HG03280 (cell line): Measurements from ENCODE around the gene THAP3.
A peak's percentile ranks its signal among the peaks of the same experiment; 100 is the strongest.
"Not testable (repeated sequence)": the region's sequence is repeated elsewhere in the genome, so short reads cannot be mapped to it uniquely, and the experiment has no call there.

ENCODE experiments used
- ATAC-seq: cut with Tn5 transposase; IDR thresholded peaks from one replicate; pipeline ENCODE4 v1.9.1; 2021; ENCODE audit warnings: mild to moderate bottlenecking, moderate library complexity; ENCODE audit not compliant: unreplicated experiment

Gene THAP3

DNA sequence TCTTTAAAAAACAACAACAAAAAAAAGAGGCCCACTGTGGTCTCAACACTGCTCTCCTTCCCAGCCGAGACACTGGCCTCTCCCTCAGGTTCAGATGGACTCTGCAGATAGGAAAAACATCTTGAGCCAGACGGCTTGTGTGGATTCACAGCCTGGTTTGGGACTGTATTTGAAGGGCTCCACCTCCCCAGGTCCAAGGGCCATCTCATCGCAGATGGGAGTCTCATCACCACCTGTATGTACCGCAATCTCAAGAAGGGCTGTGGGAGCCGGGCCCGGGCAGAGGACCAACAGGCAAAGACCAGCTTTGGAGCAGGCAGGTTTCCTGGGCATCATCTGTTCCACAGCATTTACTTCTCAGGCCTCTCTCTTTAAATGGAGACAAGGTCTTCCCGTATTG is 34.6 kb upstream of the THAP3 start:
- ATAC-seq, result no peak

DNA sequence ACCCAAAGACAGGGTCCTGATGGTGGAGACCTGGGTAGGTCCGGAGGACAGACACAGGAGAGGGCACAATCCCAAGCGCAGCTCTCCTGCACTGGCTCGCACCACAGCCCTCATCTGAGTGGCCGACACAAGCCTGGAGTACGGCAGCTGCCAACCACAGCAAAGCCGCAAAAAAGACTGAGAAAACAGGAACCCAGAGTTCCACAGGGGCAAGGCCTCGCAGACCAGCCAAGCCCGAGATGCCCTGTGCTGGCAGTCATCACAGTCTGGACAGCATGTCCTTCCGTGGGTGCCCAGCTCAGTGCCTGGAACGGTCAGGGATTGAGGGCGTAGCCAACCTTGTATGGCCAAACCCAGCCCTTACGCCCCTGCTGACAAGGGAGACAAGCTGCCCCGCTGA is 33.4 kb upstream of the THAP3 start:
- ATAC-seq, result no peak

DNA sequence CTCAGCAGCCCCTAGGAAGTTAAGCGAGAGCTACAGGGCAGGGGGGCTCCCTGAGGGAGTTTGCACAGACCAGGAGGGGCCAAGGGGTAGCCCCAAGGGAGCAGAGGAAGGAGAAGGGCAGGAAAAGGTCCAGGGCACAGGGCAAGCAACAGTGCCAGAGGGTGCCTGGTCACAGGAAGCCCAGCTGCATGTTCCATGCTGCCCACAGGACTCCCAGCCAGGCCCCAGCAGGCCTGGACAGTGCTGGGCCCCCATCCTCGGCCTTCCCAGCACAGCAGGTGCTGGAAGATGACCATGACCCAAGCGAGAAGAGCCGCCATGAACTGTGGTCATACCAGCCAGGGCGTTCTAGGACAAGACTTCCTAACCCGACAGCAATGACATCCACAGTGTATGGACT is 33.0 kb upstream of the THAP3 start:
- no peak for ATAC-seq

DNA sequence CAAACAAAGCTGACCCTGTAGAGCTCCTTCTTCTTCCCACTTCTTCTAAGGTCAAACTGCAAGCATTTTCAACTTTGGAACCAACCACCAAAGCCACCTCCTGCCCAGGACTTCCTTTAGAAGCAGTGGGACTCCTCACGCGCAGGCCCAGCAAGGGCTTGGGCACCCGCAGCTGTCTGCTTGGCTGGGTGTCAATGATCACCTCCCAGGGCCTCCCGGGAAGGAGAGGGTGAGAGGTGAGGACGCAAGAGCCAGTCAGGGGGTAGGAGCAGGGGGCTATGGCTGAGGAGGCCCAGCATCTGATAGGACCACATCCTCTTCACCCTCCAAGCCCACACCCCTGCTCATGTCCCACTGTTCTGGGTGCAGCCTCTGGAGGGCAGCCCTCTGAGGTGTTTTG is 32.2 kb upstream of the THAP3 start:
- ATAC-seq, result no peak

GRCh38 chr1:6592865-6593593 is 31.6 kb upstream of the THAP3 start:
- ATAC-seq, result no peak

- ATAC-seq, result no peak
Observed at GRCh38 chr1:6593810-6594209, 30.9 kb upstream of the THAP3 start.

- ATAC-seq, result no peak
Observed at GRCh38 chr1:6594977-6595740, 29.5 kb upstream of the THAP3 start.

GRCh38 chr1:6596351-6596750 is 28.3 kb upstream of the THAP3 start:
- no peak for ATAC-seq

DNA sequence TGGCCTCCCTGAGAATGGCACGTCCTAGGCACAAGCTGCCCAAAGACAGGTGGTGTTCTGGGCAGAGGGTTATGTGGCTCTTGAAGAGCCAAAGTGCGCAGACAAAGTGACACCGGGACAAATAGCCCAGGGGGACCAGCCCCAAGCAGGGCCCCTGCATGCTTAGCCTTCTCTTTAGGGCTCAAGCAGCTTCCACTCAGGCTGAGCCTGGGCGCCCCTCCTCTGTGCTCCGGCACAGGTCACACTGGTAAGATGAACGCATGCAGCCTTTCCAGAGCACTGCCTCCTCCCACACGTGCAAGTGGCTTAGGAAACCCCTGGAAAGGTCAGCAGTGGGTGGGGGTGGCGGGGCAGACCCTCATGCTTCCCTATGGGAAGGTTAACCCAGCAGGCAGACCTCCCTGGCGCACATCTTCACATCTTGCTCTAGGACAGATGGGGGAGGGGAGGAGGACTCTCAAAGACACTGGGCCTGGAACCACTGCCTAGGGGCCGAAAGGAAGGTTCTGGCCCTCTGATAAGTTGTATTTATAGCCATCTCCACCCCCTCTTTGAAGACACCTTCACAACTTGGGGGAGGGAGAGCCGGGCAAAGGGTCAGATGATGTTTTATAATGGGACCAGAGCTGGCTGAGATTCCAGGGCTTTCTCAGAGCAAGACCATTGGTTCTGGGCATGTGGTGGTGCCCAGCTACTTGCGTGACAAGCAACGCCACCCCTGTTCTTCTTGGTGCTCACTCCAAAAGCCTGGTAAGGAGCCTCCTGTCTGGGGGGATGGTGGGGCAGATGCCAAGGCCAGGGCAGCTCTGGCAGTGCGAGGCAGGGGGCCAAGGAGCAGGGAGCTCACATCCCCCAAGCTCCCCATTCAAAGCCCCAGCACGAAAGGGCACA is 27.5 kb upstream of the THAP3 start:
- no peak for ATAC-seq

DNA sequence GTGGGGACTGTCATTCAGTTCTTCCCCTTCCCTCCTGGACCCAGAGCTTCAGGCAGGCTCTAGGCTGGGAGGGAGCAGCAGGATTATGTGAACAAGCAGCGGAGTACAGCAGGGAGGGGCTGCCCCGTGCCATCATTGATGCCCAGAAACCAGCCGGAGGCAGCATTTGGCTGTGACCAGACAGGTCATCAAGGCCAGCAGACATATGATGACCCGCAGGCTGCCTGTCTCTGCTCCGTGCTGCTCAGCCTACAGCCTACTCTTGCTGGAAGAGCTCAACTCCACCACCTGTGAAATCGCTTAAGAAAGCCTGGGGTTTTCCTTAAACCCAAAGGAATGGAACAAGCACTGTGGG is 26.9 kb upstream of the THAP3 start:
- no peak for ATAC-seq

DNA sequence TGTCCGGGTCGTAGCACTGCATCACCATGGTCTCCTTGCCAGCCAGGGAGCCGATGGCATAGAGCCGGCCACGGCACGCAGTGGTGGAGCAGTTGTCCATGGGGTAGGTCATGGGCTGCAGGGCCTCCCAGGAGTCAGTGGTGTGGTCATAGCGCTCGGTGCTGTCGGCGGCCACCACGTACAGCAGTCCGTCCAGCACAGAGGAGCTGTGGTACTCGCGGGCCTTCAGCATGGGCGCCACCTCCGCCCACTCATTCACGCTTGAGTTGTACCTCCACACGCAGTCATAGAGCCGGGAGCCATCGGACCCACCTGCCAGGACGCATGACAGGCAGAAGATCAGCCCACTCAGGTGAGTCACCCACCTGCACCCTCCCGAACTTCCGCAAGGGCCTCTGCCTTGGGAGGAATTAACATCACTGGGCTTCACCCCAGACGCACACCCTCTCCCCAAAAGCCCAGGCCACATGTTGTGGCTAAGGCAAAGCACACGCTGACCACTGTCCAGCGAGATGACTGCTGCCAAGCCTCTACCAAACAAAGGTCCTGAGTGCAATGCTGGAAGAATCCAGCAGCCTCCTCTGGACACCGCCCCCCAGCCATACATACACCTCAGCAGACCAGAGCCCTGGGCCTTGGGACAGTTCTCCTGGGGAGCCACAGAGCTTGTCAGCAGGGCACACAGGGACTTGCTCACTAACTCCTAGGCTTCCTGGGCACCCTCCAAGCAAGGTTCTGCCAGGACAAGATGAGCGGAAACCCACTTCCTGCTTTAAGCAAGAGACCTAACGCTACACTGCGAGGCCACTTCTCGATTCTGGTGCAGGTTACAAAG is 25.3 kb upstream of the THAP3 start:
- no peak for ATAC-seq

- ATAC-seq, result not testable (repeated sequence)
Observed at GRCh38 chr1:6599991-6600390, 24.7 kb upstream of the THAP3 start.

DNA sequence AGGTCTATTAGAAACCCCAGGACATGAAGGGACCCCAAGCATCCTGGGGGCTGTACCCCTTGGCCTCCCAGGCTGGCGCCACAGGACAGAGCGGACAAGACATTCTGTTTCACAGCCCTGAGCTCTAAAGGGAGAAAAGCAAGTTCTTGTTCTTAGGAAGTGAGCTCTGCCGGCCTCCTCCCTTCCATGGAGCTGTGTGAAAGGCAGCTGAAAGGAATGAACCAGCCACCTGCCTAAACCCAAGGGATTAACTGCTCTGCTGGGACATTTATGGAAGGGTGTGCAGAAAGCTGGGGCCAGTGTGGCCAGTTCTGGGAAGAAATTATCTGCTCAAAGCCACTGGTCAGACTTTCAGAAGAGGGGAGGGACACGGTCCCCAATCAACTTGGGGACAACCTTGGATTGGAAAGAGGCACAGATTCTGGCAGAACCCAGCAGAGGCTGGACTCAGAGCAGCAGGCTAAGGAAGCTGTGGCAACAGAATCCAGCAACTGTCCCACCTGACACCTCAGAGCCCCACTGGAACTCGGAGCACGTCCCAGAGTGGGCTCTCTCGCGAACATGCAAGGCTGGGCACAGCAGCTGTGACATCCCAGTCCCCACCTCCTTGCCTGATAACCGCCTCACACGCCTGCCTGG is 24.1 kb upstream of the THAP3 start:
- no peak for ATAC-seq

GRCh38 chr1:6601049-6601922 is 23.4 kb upstream of the THAP3 start:
- peak; percentile 24 for ATAC-seq

DNA sequence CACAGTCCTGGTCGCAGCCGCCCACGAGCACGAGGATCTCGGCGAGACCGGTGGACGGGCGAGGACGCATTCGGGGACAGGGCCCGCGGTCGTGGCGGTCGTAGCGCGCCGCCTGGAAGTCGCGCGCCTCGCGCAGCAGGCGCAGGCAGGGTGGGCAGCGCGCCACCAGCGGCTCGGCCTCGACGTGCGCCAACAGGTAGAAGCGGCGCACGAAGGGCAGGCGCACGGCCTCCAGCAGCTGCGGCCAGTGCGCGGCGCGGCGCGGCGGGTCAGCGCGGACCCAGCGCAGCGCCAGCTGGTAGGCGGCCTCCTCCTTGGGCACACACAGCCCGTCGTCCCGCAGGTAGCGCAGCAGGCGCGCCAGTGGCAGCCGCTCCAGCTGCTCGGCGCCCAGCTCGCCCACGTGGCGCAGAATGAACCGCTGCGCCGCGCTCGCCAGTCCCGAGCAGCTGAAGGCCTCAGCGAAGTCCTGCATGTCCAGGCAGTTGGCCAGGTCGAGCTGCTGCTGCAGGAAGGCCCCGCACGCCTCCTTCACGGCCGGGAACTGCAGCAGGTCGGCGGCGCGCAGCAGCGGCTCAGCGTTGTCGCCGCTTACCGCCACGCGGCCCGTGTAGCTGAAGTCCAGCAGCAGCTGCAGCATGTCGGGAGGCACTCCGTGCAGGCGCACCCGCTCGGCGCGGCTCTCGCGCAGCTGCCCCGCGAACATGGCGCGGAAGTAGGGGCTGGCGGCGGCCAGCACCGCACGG is 22.6 kb upstream of the THAP3 start:
- peak; percentile 32 for ATAC-seq

DNA sequence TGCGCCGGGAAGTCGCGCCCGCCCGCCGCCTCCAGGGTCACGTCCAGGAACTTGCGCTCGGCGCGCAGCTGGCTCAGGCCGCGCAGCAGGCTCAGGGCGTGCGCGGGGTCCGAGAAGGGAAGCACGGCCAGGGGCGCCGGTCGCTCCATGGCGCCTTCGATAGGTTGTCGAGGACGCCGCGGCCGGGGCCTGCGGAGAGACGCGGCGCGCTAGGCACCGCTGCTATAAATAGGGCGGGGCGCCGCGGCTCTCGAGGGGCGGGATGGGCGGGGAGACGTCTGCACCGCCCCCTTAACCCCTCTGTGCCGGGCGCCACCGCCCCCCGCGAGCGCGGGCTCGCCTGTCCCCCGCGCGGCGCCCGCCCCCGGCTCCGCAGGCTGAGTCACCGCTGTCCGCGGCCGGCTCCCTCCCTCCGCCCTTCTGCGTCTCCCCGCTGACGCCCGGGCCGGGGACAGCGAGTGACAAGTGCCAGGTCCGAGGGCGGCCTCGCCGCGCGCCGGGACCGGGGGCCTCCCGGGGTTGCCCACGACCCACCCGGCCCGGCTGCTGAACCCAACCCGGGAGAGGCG is 21.9 kb upstream of the THAP3 start, which contains the start of gene KLHL21:
Gene KLHL21 (minus strand): TSS at position 201 of the 569 bp plus-strand sequence. CDS start 52 bp downstream, at position 149.
- ATAC-seq, result peak; percentile 56

DNA sequence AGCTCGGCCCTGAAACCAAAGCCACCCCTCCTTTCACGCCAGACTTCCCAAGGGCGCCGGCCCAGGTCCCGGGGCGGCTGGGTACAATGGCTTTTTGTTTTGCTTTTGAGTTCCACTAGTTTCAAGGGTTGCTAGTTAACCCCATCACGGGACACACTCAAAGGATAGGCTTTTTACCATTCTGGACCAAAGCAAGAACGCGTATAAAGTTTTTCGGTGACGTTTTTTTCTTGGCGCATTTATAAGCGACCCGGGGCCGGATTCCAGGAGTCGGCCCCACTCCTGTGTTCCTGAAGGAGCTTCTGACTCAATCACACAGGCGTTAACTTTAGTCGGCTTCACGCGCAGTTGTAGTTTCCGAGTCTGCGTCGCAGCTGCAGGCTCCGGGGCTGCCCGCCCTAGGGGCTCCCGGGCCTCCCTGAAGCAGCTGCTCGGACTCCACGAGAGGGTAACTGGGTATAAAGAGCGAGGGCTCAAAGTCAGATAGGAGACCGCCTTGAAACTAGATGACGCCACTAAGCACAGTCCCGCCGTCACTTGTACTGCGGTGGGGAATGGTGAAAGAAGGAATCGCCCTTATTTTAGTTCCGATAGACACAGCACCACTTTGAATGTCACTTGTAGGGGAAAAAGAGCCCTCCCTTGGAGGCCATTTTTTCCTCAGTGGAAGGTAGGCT is 21.3 kb upstream of the THAP3 start:
- ATAC-seq, result peak; percentile 33
